Activated CD4-positive, alpha-beta T cell treated with anti-CD3 and anti-CD28 coated beads, Interleukin-2, amount 50 U/mL, for 4 hours (primary cell): ENCODE results near the gene ENPP6.

Source experiments
- DNase-seq, 2 experiments: peaks; one replicate each; pipeline ENCODE4 v3.0.0-alpha.2; 2020

The ENPP6 gene

DNA sequence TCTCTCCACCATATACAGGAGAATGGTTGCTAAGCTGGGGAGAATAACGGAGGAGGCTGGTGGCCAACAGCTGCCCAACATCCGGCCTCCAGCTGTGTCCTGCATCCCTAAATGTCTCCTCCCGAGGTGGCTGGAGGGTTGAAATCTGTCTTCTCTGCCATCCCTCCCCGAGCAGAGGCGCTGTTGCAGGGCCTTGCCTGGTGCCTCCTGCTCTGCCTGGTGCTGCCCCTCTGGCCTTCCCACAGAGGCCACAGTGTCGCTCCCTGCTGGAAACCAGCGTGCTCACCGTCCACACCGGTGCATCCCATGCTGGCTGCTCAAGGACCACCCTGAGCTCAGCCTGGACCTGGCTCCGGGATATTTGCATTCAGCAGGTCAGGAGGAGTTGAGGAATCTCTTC, 115.2 kb downstream of the ENPP6 start:
- no peak for DNase-seq

- no peak for DNase-seq
These were observed 116.0 kb downstream of the ENPP6 start for GRCh38 chr4:184101711-184102110.

DNA sequence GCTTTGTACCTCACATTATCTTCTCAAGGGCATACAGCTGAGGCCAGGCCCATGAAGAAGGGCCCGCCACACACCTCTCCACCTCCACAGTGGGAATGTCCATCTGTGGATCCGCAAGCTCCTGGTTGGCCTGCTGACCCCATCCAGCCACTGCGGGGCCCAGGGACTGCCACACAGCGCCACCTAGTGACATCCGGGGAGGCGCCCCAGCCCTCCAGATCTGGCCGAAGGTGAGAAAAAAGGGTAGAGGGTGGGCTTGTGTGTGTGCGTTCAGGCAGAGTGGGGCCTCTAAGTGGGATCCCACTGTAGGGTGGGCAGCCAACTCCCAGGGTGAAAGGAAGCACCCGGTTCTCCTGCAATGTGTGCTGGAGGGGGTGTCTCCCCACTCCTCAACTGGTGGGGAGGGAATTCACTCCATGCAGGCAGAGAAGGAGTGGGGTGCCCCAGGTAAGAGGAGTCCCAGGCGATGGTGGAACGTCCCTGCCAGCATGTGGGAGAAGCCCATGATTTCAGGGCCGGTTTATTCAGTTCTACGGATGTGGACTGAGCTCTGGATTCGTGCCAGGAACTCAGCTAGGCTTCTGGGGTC, 117.3 kb downstream of the ENPP6 start:
- DNase-seq: no peak

GRCh38 chr4:184099535-184099966, 118.1 kb downstream of the ENPP6 start:
- DNase-seq: no peak

DNA sequence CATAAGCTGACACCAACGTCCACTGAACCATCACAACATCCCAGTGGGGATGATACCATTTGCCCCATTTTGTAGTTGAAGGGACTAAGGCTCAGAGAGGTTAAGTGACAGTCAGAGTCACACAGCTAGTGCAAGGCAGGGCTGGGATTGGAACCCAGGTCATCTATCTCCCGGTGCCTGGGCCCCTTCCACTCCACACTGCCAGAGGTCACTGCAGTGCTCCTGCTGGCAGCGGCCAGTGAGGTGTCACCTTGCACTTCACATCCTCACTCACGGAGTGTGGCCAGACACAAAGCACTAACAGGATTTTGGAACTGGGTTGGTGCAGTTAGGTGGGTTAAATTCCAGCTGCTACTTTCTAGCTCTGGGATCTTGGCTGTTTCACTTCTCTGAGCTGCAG, 118.7 kb downstream of the ENPP6 start:
- DNase-seq: no peak

- DNase-seq: no peak
These were observed 119.9 kb downstream of the ENPP6 start for GRCh38 chr4:184097815-184098214.

DNA sequence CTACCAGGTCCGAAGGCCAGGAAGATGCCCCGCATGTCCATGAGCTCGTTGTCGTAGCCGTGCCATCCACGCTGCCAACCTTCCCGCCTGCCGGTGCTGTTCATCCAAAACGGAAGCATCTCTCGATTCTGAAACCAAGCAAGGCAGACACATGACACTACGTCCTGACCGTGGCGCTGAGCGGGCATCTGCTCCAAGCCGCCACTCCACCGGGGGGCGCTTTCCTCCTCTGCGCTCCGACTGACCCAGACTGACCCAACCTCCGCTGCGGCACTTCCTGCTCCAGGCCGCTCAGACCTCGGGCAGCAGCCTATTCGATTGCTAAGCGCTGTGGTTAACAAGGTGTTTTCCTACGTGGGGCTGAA, 120.5 kb downstream of the ENPP6 start:
- DNase-seq: no peak

DNA sequence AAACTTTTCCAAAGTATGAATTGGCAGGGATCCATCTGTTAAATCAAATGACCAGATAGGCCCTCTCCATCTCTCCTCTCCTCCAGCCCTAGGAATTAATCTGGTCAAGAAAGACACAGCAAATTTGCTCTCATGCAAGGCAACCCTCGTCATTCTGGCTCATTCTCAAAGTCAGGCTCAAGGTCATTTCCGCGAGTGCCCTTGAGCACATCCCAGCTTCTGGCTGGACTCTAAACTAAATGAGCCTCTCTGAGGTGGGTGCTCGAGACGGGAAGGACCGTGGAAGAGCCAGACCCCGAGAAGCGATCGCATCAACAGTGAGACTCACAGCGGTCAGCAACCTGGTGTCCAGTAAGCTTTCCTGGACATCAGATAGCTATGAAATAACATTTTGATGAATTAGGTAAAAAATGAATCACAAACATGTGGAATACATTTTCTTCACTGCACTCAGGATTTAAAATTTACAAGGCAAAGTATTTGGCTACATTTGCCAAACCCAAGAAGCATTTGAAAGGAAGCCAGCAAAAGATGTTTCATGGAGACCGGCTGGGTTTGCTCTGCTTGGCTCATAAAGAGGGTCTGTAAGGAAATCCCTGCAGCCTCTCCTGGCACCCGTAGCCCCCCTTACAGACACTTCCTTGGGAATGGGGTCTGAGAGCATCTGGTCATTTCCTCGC, 121.0 kb downstream of the ENPP6 start:
- DNase-seq: no peak

- no peak for DNase-seq
These were observed 123.0 kb downstream of the ENPP6 start for GRCh38 chr4:184094532-184095159.

GRCh38 chr4:184091986-184092385, 125.7 kb downstream of the ENPP6 start:
- no peak for DNase-seq

GRCh38 chr4:184090571-184090970, 127.1 kb downstream of the ENPP6 start:
- DNase-seq: no peak

- DNase-seq: no peak
These were observed 137.0 kb downstream of the ENPP6 start for GRCh38 chr4:184080674-184081073.

DNA sequence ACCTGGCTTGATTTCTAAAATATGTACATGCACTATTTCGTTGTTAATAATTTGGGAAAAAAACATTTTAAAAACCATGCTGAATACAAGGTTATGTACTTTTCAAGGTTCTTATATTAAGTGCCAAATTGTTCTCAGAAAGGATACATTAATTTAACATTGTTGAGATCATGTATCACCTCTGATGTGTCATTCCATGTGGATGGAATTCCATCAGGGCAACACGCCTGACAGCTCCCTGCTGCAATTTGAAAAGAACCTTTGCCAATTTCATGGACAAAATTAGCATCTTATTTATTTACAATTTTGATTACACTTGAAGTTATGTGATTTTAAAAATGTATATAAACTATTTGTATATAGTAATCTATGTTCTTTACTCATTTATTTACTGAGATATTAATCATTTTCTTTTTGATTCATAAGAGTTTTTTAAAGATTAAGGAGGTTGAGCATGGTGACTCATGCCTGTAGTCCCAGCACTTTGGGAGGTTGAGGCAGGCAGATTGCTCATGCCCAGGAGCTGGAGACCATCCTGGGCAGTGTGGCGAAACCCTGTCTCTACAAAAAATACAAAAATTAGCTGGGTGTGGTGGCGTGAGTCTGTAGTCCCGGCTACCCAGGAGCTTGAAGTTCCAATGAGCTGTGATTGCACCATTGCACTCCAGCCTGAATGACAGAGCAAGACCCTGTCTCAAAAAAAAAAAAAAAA, 142.8 kb downstream of the ENPP6 start:
- no peak for DNase-seq

GRCh38 chr4:184067931-184068554, 149.6 kb downstream of the ENPP6 start:
- no peak for DNase-seq

DNA sequence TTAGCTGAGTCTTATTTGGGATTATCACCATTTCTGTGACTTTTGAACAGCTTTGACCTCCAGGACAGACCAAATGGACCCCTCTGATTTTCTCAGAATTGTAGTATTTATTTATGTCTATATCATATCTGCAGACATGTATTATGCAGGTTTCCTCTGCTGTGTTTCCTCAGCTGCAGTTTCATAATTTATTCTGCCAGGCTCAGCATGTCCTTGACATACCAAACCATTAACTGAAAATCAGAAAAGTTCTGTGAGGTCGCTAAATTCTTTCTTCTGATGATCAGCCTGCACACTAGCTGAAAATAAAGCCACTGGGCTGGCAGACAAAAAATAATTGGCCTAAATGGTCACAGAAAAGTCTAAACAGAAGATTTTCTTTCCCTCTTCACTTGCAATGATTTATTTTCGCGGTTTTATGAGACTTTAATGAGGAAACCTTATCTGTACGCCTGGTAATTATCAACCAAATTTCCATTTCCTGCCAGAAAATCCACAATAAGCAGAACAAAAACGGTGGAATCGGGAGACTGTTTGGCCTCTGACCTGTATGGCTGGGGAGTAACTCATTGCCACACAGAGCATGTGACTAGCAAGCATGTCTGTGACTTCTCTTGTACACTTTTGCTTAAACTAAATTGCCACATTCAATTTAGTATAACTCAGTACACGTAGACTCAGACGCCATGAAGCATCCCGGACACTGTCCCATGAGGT, 150.9 kb downstream of the ENPP6 start:
- DNase-seq: no peak

GRCh38 chr4:184064877-184065276, 152.8 kb downstream of the ENPP6 start:
- DNase-seq: no peak

DNA sequence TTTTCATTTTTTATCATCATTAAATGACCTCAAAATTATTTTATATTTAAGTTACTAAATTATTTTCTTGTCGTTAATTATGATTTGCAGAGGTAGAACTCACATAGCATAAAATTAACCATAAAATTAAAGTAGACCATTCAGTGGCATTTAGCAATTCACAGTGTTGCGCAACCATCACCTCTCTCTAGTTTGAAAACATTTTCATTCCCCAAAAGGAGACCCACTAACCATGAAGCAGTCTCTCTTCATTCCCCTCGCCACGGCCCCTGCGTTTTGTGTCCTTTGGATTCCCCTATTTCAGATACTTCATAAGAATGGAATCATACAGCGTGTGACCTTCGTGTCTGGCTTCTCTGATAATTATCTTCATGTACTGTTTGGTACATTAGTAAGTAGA, 154.9 kb downstream of the ENPP6 start:
- no peak for DNase-seq

- DNase-seq: no peak
These were observed 156.1 kb downstream of the ENPP6 start for GRCh38 chr4:184061582-184061981.

- no peak for DNase-seq
These were observed 158.6 kb downstream of the ENPP6 start for GRCh38 chr4:184059099-184059498.

DNA sequence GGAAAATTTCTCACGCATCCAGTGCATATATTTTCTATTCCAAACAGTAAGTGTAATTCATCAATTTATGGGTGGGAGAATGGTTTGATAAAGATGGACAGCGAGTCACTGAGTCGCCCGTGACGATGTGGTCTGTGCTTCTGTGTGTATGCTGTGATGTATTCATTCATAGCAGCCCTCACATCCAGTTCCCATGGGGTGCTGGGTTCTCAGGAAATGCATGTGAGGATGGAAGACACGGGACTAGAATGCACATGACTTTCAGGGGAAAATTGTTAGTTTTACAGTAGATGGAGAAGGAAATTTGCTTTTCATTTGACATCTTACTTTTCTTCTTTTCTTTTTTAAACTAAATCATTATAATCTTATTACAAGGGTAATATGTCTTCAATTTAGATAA, 159.6 kb downstream of the ENPP6 start:
- DNase-seq: no peak

DNA sequence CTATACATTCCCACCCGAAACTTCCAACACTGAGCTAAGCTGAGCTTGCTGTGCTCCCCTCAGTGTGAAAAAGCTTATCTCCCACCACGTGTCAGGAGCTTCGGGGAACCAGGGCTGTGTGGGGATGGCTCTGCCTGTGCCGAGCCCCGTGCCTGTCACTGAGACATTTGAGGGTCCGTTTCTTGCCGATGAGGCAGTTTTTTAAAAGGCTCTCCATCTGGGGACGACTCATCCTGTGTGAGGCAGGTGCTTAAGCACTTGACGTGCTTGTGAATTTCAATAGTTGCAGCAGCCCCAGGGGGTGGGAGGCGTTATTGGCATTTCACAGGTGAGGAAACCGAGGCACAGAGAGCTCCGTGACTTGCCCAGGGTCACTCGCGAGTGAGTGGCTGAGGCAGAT, 160.8 kb downstream of the ENPP6 start:
- DNase-seq: no peak

GRCh38 chr4:184053434-184053833, 164.2 kb downstream of the ENPP6 start:
- DNase-seq: no peak

DNA sequence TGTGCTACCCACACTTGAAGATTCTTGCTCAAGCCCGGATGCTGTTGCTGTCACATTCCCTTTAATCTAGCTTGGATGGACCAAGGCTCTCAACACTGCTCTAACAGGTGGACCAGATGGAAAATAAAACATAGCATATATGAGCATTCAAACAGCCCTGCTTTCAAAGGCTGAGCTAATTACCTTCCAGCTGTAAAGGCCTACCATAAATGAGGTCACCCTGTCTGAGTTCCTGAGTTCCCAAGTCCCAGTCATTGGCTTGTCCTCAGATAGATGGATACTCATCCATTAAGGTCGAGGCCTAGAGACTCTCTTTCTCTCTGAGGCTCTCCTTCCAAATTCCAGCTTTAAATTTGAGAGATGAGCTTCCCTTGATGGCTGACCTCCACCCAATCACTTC, 165.1 kb downstream of the ENPP6 start:
- no peak for DNase-seq
